ENCODE results near the gene RGS6.

The RGS6 gene

GRCh38 chr14:72237722-72238666 lies 305.8 kb downstream of the RGS6 start:
- no peaks in the 10 kb centered on the region for H3K4me1 ChIP-seq (ENCODE audit: control insufficient read depth, insufficient read depth, low read length)
- no peak overlapping the region for H3K4me3 ChIP-seq (ENCODE audit: low read depth, low read length)
- no peaks in the 10 kb centered on the region for H3K36me3 ChIP-seq (ENCODE audit: control insufficient read depth, insufficient read depth, low read length)
- no peaks in the 10 kb centered on the region for H3K27me3 ChIP-seq (ENCODE audit: control insufficient read depth, insufficient read depth, low read length)
- no peaks in the 10 kb centered on the region for H3K9me3 ChIP-seq (ENCODE audit: control insufficient read depth, insufficient read depth, low read length)
- H3K9ac ChIP-seq (ENCODE audit: low read depth, low read length) = no peak overlapping the region

DNA sequence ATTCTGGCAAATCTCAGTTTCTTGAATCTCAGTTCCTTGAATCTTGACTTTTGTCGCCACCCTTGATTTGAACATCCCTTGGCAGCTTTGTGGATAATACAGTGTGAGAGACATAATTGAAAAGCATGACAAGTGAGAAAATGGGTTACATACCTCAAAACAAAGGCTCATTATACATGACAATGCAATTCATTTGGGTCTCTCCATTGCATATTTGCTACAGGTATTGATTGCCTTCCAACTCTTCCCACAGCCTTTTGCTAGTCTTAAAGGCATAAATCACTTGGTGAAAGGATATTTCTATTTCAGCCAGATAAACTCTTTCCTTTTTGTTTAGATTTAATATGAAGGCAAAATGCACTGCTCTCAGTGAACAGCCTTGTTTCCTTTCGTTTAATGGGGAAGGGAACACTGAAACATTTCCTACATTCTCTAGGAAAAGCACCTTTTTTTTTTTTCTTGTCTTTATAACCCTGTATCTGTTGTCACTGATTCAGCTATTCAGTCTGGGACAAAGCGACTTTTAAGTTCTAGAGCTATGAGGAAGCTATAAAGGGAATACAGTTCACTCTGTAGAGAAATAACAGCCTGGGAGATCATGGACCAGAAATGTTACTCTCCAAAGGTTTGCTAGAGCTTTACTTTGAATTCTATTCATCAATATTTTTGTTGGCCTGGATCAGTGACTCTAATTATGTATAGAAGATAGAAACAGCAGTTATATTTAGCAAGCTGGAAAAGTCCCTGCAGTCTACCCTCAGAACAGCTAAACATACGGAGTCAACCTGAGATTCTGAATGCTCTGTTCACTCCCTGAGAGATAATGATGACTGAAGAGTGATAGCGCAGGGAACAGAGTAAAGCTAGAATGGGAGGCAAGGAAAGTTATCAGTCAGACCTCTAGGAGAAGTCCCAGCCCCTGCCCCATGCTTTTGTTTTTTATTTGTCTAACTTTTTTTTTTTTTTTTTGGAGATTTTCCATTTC lies 311.4 kb downstream of the RGS6 start:
- H3K36me3 ChIP-seq (ENCODE audit: control insufficient read depth, insufficient read depth, low read length) = peaks cover 3% of the 10 kb centered on the region
- H3K27me3 ChIP-seq (ENCODE audit: control insufficient read depth, insufficient read depth, low read length) = no peaks in the 10 kb centered on the region
- H3K4me3 ChIP-seq (ENCODE audit: low read depth, low read length) = no peak overlapping the region
- H3K9ac ChIP-seq (ENCODE audit: low read depth, low read length) = no peak overlapping the region
- peaks cover 4% of the 10 kb centered on the region for H3K9me3 ChIP-seq (ENCODE audit: control insufficient read depth, insufficient read depth, low read length)
- peaks cover 10% of the 10 kb centered on the region for H3K4me1 ChIP-seq (ENCODE audit: control insufficient read depth, insufficient read depth, low read length)

GRCh38 chr14:72247896-72248465 lies 315.8 kb downstream of the RGS6 start:
- peaks cover 23% of the 10 kb centered on the region for H3K4me1 ChIP-seq (ENCODE audit: control insufficient read depth, insufficient read depth, low read length)
- no peaks in the 10 kb centered on the region for H3K27me3 ChIP-seq (ENCODE audit: control insufficient read depth, insufficient read depth, low read length)
- H3K36me3 ChIP-seq (ENCODE audit: control insufficient read depth, insufficient read depth, low read length) = peaks cover 3% of the 10 kb centered on the region
- no peak overlapping the region for H3K9ac ChIP-seq (ENCODE audit: low read depth, low read length)
- H3K4me3 ChIP-seq (ENCODE audit: low read depth, low read length) = no peak overlapping the region
- H3K9me3 ChIP-seq (ENCODE audit: control insufficient read depth, insufficient read depth, low read length) = peaks cover 4% of the 10 kb centered on the region

GRCh38 chr14:72253503-72253902 lies 321.3 kb downstream of the RGS6 start:
- H3K36me3 ChIP-seq (ENCODE audit: control insufficient read depth, insufficient read depth, low read length) = no peaks in the 10 kb centered on the region
- H3K4me3 ChIP-seq (ENCODE audit: low read depth, low read length) = no peak overlapping the region
- H3K27me3 ChIP-seq (ENCODE audit: control insufficient read depth, insufficient read depth, low read length) = no peaks in the 10 kb centered on the region
- peaks cover 24% of the 10 kb centered on the region for H3K4me1 ChIP-seq (ENCODE audit: control insufficient read depth, insufficient read depth, low read length)
- no peaks in the 10 kb centered on the region for H3K9me3 ChIP-seq (ENCODE audit: control insufficient read depth, insufficient read depth, low read length)
- no peak overlapping the region for H3K9ac ChIP-seq (ENCODE audit: low read depth, low read length)

- Histone ChIP-seq H3K4me1 (ENCODE audit: control insufficient read depth, insufficient read depth, low read length) (peaks cover 17% of the 10 kb centered on the region), H3K27me3 (ENCODE audit: control insufficient read depth, insufficient read depth, low read length) (no peaks in the 10 kb centered on the region), H3K9ac (ENCODE audit: low read depth, low read length) (no peak overlapping the region), H3K4me3 (ENCODE audit: low read depth, low read length) (no peak overlapping the region), H3K9me3 (ENCODE audit: control insufficient read depth, insufficient read depth, low read length) (no peaks in the 10 kb centered on the region), H3K36me3 (ENCODE audit: control insufficient read depth, insufficient read depth, low read length) (no peaks in the 10 kb centered on the region)
These were observed 322.1 kb downstream of the RGS6 start for GRCh38 chr14:72254202-72254936.

DNA sequence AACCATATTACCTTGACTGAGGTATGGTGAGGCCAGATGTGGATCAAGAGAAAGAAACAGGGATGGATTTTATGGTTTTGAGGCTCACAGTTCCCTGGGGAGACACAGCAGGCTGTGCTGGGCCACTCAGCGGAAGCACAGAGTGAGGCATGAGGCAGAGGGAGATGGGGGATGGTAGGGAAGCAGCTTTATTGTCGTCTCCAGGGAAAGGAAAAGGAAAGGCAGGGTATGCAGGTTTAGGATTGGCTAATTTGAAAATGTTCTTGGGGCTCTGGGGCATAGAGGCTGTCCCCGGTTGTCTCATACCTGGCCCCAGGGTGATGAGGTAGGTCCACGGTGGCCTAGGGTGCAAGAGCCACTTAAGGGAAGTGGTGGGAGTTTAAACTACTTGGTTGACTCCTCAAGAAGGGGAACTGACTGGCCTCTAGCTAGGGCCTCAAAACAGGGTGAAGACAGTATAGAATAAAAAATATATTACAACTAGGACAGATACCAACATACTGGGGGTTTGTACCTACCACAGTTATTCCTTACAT lies 322.8 kb downstream of the RGS6 start:
- Histone ChIP-seq H3K4me3 (ENCODE audit: low read depth, low read length) (no peak overlapping the region), H3K9ac (ENCODE audit: low read depth, low read length) (no peak overlapping the region), H3K27me3 (ENCODE audit: control insufficient read depth, insufficient read depth, low read length) (no peaks in the 10 kb centered on the region), H3K9me3 (ENCODE audit: control insufficient read depth, insufficient read depth, low read length) (no peaks in the 10 kb centered on the region), H3K4me1 (ENCODE audit: control insufficient read depth, insufficient read depth, low read length) (peaks cover 15% of the 10 kb centered on the region), H3K36me3 (ENCODE audit: control insufficient read depth, insufficient read depth, low read length) (no peaks in the 10 kb centered on the region)

DNA sequence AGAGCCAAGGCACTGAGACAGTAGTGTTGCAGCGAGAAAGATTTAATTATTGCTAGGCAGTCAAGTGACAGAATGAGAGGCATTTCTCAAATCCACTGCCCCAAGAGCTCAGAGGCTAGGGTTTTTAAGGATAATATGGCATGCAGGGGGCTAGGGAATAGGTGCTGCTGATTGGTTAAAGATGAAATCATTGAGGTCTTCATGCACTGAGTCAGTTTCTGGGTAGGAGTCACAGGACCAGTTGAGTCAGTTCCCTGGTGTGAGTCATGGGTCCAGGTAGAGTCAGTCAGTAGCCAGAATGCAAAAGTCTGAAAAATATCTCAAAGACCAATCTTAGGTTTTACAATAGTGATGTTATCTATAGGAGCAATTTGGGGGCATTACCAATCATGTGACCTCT lies 323.8 kb downstream of the RGS6 start:
- H3K4me3 ChIP-seq (ENCODE audit: low read depth, low read length) = no peak overlapping the region
- peaks cover 15% of the 10 kb centered on the region for H3K4me1 ChIP-seq (ENCODE audit: control insufficient read depth, insufficient read depth, low read length)
- no peaks in the 10 kb centered on the region for H3K36me3 ChIP-seq (ENCODE audit: control insufficient read depth, insufficient read depth, low read length)
- no peak overlapping the region for H3K9ac ChIP-seq (ENCODE audit: low read depth, low read length)
- H3K27me3 ChIP-seq (ENCODE audit: control insufficient read depth, insufficient read depth, low read length) = no peaks in the 10 kb centered on the region
- H3K9me3 ChIP-seq (ENCODE audit: control insufficient read depth, insufficient read depth, low read length) = no peaks in the 10 kb centered on the region

- Histone ChIP-seq H3K9ac (ENCODE audit: low read depth, low read length) (no peak overlapping the region), H3K4me3 (ENCODE audit: low read depth, low read length) (no peak overlapping the region), H3K36me3 (ENCODE audit: control insufficient read depth, insufficient read depth, low read length) (no peaks in the 10 kb centered on the region), H3K27me3 (ENCODE audit: control insufficient read depth, insufficient read depth, low read length) (no peaks in the 10 kb centered on the region), H3K4me1 (ENCODE audit: control insufficient read depth, insufficient read depth, low read length) (no peaks in the 10 kb centered on the region), H3K9me3 (ENCODE audit: control insufficient read depth, insufficient read depth, low read length) (no peaks in the 10 kb centered on the region)
These were observed 328.8 kb downstream of the RGS6 start for GRCh38 chr14:72261068-72261467.

GRCh38 chr14:72262771-72263170 lies 330.5 kb downstream of the RGS6 start:
- Histone ChIP-seq H3K4me1 (ENCODE audit: control insufficient read depth, insufficient read depth, low read length) (no peaks in the 10 kb centered on the region), H3K36me3 (ENCODE audit: control insufficient read depth, insufficient read depth, low read length) (no peaks in the 10 kb centered on the region), H3K9me3 (ENCODE audit: control insufficient read depth, insufficient read depth, low read length) (no peaks in the 10 kb centered on the region), H3K9ac (ENCODE audit: low read depth, low read length) (no peak overlapping the region), H3K4me3 (ENCODE audit: low read depth, low read length) (no peak overlapping the region), H3K27me3 (ENCODE audit: control insufficient read depth, insufficient read depth, low read length) (no peaks in the 10 kb centered on the region)

DNA sequence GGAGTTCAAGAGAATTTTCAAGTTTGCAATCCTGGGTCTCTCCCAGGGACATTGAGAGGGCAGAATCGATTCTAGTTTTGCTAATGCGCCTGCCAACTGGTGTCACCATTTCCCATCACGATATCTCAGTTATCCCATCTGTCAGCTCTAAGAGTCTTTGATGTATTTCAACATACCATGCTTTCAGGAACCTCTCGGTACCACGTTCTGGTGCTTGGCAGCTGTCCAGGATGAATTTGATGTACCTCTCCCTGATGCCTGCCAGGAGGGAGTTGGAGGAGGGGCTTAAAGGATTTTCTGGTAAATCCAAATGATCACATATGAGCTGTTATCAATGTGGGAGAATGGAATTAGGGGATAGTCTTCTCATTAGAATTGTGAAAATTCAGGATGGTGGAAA lies 332.5 kb downstream of the RGS6 start:
- Histone ChIP-seq H3K27me3 (ENCODE audit: control insufficient read depth, insufficient read depth, low read length) (no peaks in the 10 kb centered on the region), H3K36me3 (ENCODE audit: control insufficient read depth, insufficient read depth, low read length) (no peaks in the 10 kb centered on the region), H3K4me3 (ENCODE audit: low read depth, low read length) (no peak overlapping the region), H3K9ac (ENCODE audit: low read depth, low read length) (no peak overlapping the region), H3K9me3 (ENCODE audit: control insufficient read depth, insufficient read depth, low read length) (no peaks in the 10 kb centered on the region), H3K4me1 (ENCODE audit: control insufficient read depth, insufficient read depth, low read length) (no peaks in the 10 kb centered on the region)
